8988T (cell line): ENCODE results near the gene GATA5.

Source experiments
- DNase-seq: peaks from one replicate; pipeline ENCODE4 v3.0.0; 2011

The GATA5 gene

DNA sequence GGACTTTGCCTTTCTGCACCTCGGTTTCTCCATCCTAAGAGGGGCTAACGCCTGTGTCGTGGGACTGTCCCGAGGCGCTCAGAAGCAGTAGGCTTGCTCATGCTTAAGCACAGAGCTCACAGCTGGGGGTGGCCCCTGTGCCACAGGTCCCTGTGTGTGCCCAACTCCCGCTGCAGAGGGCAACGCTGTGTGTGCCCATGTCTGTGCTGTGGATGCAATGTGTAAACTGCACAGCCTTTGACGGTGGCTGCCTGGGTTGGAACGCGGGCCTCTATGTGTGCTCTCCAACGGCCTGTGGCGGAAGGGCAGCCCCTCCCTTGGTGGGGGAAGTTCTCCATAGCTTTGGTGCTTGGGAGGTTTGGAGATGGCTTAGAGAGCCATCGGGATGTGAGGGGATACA lies 10.7 kb upstream of the GATA5 start:
- DNase-seq = no peak

DNA sequence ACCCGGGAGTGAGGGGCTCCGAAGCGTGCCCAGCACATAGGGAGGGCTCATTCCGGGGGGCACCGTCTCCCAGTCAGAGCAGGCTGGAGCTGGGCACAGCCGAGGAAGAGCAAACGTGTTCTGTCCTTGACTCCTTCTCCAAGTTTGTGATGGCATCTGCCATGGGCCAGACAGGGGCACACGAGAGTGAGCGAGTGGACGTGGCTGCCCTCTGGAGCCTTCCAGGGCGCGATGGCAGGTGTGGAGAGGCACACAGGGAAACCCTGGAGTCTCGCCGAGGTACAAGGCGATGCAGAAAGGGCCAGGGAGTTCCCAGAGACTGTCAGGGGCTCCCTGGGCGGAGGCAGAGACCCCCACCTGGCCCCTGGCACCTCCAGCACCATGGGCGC lies 9.9 kb upstream of the GATA5 start:
- DNase-seq = no peak

DNA sequence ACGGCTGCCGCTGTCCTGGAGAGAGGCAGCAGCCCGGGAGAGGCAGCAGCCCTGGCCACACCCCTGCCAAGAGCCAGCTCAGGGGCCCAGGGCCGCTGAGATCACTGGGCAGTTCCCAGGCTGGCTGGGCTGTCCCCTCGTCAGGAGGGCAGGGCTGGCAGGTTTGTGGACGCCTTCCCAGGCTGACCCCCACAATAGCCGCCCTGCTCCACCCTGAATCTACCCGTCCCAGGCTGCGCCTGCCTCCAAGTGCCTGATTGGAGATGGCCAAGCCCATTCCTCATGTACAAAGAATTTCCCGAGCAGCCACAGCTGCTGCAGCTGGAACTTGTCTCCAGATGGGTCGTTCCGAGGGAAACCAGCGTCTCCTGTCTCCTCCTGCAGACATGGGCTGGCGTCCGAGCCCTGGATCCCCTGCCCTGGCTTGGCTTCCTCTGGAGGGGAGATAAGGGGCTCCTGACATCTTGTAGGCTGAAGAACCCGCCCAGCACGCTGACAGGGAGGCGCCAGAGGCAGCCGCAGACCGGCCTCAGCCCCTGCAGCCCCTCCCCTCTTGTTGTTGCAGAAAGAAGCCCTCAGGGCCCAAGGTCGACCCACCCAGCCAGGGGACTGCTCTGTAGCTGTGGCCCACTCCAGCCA lies 9.4 kb upstream of the GATA5 start:
- no peak for DNase-seq

DNA sequence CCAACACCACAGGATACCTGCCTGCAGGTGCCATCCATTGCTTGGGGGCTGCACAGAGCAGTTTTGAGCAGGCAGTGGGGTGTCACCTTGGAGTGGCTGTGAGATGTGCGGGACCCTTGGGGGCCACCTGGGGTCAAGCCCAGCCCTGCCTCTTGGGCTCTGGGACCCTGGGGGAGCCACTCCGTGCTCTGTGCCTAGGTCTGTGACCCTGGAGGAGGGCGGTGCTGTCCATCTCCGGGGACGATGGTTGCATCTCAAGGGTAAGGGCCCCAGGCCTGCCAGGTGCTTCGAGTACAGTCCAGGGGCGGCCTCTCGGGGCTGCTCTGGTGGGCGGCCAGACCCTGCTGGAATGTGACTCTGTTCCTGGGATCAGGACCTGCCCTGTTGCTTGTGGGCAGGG lies 8.7 kb upstream of the GATA5 start:
- no peak for DNase-seq

DNA sequence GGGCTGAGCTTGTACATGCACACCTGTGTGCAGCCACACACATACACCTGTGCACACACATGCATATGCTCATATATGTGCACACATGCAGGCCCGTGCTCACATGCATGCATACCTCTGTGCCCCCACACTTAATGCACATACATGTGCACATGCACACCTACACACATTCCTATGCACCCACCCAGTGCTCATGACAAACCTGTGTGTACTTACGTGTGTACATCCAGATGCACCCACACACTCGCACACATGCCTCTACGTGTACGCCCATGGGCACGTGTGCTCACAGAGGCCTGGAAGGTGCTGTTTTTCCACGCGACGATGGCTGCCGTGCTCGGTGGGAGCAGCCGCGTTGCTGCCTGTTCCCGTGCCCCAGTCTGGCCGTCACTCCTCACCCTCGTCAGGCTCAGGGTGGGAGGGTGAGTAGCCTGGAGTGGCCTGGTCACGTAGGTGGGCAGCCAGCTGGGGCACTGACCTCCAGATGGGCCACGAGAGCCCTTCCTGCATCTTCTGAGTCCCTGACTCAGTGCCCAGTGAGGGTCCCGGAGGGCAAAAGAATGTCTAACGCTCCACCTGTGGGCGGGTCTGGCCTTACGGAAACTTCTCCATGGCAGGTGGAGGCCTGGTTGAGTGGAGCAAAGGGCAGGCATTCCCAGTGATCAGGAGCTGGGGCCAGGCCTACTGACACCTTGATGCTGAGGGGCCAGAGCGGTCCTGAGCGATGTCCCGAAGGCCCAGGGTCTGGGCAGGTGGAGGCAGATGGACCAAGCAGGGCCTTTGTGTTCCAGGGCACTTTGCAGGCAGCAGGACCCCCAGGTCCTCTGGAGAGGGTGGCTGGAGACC lies 8.0 kb upstream of the GATA5 start:
- no peak for DNase-seq

DNA sequence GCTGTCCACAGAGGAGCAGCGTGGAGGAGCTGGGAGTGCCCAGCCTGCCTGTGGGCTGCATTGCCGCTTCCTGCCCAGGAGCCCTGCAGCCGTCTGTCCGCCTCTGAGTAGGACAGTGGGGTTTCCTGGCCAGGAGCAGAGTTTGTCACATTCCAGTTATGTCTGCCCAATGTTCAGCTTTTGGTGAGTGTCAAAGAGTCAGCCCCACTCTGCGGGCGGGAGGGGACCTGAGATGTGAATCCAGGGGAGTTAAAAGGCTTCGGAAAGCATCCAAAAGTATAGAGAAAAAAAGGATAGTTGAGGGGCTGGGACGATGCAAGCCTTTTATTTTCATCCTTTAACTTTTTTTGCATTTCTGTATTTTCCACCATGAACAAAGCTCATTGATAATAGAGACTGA lies 7.2 kb upstream of the GATA5 start:
- no peak for DNase-seq

DNA sequence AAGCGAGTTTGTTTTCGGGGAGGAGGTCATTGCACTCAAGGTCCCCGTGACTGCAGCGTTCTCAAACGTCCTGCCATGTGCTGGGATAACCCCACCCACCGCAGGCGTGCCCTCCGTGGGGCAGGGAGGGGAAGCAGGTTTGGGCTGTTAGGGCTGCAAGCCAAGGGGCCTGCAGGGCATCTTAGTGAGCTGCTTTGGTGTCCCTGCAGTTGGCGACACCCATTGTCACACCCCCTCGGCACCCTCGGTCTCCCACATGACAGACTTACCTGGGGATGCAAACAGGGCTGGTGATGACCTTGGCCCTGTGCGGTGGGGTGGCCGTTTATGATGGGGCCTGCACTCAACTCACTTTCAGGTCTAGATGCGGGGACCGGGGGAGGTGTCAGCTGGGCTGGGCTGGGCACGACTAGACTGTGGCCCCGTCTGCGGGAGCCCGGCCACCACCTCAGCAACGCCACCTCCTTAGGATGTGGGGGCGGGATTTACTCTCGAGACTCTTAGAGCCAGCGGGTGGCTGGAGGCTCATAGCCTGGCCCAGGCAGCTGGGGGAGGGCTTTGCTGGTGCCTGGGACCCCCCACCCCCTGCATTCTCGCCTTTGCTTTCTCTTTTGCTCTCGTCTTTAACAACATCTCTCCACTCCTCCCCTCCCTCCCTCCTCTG lies 6.5 kb upstream of the GATA5 start:
- DNase-seq = no peak

DNA sequence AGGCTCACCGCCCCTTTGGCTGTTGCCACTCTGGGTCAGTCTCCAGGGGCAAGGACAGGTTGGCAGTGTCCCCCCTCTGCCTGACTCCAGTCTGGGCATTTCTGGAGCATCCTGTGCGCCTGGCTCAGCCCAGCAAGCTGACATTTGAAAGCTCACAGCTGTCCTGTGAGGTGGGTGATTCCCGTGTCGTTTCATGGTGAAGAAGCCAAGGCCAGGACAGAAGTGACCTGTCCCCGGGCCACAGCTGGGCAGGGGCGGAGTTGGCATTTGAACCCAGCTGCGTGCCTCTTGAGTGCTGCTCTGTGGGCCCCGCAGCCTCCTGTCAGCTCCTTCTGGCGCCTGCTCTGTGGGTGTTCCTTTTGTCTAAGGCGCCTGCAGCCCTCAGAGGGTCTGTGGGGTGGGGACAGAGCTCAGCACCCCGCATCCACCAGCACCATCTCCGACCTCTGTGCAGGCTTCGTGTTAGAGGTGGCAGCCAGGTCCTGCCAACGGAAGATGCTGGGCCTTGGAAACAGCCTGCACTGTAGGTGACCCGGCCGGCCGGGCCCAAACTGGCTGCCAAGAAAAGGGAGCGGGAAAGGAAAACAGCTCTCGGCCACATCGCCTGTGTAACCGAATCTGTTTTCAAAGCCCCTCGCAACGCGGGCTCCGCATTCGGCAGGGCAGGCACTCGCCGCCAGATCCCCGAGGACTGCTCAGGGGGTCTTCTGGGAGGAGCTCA lies 5.8 kb upstream of the GATA5 start:
- DNase-seq = no peak

DNA sequence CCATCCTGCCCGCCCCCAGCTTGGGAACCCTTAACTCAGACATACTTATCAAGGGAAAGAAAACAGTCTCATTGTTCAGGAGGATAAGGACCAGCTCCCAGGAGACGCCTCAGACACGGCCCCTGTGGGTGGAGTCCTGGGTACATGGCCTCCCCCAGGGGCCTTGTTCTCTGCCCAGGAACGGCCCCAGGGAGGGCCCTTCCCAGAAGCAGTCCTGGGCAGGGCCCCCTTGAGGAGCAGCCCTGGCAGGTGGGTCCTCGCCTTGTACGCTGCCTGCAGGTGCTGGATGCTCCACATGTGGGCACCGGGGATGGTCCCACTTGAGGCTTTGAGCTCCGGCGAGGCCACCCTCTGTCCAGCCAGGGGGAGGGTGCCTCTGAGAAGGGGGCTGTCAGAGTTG lies 4.5 kb upstream of the GATA5 start:
- DNase-seq = no peak

DNA sequence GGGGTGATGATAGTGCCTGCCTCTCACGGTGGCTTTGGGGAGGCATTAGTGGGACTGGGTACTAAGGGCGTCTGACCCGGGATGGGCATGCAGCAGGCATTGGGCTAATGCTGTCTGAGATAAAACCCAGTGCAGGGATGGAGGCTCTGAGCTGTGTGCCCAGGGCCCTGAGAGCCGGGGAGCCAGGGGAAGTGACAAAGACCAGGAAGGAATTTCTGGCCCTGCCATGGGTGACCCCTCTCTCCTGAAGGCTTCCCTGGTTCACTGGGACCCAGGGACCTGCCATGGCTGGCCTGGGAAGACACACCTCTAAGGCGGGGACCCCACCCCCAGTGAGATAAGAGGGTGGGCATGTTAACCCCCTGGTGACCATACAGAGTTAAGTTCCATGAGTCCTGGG lies 3.9 kb upstream of the GATA5 start:
- no peak for DNase-seq

DNA sequence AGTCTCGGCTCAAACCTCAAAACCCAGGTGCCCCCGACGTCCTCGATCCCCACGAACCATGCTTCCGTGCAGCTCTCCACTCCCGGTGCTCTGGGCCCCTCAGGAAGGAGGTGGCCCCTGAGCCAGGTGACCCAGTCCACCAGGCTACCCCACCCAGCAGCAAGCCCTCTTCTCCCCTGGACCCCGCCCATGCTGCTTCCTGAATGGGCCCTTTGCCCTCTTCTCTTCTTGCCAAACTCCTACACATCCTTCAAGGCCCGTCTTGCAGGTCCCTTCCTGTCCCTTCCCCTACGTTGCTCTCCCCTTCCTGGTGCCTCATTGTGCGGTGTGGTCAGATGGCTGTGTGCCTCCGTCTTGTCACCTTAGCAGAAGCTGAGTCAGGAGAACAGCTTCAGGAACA lies 3.4 kb upstream of the GATA5 start:
- DNase-seq = no peak

DNA sequence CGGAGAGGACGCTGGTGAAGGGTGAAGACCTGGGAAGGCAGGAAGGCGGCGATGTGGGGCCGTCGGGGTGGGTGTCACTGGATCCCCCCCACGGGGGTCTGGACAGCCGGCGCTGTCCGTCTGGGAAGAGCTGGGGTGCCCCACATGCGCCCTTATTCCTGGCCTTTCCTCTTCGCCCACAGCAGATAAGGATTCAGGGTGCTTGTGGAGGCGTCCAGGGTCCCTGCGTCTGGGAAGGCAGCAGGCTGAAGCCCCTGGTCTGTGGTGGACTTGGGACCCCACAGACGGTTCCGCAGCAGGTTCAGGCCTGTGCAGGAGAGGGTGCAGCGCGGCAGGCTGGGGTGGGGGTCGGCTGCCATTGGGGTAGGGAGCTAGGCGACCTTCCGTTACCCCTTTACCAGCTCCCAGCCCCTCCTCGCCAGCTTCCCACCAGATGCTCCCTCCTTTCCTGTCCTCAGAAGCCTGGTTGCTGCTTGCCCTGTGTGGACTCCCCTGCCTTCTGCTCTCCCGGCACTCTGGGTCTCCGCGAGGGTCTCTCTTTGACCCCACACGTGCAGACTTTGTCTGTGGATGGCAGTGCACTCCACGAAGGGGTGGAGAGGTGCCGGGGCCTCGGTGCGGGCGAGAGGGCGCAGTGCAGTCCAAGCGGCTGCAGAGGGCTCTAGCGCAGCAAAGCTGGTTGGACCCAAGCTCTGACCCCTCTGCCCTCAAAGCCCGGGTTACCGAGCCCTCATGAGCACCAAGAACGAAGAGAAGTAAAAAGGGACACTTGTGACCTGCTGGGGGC lies 2.1 kb upstream of the GATA5 start:
- no peak for DNase-seq

DNA sequence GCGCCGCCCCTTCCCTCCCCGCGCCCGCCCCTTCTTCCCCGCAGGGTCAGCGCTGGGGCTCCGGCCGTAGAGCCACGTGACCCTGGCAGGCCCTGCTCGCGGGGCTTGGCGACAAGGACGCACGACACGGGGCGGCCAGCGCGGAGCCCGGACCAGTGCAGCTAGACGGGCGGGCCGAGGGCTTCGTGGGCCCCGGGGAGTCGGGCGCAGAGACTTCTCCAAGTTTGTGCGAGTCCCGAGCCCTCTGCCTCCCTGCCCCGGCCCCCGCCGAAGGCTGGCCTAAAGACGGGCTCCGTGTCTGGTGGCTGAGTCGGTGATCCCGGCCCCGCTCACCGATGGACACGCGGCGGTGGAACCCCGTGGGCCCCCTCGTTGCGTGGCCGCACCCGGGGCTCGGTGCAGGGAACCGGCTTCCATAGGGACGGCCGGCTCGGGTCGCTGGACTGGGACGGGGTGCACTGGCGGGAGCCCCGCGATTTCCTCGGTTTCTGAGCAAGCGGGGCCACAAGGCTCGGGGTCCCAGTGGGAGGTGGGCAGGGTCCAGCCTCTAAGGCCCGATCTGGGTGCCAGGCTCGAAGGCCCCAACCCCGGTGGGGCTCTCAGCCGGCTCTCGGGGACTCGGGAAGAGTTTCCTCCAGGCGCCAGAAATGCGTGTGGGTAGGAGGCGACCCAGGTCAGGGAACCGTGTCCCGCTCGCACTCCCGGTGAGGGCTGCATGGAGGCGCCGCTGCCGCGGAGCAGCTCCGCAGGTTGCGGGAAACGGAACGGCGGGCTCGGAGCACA lies 452 bp upstream of the GATA5 start:
- DNase-seq = no peak

DNA sequence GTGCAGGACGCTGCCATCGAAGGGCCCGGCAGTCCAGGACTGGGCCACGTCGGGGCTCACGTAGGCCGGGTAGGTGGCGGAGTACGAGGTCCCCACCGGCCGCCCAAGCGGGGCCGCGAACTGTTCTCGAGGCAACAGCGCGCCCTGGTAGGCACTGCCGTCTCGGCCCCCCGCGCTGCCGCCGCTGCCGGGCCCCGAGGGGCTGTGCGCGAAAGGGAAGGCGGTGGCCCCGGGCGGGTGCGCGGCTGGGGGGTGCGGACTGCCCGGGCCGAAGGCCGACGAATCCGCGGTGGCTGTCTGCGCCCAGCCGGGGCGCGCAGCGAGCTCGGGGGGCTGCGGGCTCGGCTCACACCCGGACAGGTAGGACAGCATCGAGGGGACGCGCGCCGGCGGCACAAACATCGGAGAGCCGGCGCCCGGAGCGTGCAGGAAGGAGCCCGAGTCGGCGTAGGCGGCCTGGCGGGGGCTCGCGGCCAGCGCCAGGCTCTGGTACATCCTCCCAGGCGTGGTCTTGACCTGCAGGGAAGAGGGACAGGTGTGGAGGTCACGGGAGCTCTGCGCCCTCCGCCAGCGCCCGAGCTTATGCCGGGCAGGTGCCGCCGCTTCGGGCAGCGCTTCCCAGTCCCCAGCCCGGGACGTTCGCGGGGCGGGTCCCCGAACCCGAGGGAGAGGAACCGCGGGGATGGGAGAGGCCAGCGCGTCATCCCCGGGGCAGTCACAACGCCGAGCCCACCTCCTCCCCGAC lies 596 bp downstream of the GATA5 start:
- no peak for DNase-seq

DNA sequence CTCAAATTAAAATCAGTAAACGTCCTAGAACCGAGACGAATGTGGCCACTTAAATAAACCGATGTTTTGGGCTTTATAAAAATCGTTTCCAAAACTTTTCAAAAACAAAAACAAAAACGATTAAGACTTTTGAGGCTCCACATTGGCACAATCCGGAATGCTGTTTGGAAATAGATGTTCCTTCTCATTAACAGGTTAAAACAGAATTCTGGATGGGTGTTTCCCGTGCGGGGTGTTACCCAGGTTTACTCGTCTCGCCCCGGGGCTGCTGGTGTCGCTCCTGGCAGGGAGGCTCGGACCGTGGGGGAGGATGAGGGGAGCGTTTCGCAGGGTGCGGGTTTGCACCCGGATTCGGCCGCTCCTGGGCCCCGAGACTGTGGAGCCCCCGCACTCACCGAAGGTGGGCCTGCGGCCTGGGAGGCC lies 1.2 kb downstream of the GATA5 start:
- no peak for DNase-seq

DNA sequence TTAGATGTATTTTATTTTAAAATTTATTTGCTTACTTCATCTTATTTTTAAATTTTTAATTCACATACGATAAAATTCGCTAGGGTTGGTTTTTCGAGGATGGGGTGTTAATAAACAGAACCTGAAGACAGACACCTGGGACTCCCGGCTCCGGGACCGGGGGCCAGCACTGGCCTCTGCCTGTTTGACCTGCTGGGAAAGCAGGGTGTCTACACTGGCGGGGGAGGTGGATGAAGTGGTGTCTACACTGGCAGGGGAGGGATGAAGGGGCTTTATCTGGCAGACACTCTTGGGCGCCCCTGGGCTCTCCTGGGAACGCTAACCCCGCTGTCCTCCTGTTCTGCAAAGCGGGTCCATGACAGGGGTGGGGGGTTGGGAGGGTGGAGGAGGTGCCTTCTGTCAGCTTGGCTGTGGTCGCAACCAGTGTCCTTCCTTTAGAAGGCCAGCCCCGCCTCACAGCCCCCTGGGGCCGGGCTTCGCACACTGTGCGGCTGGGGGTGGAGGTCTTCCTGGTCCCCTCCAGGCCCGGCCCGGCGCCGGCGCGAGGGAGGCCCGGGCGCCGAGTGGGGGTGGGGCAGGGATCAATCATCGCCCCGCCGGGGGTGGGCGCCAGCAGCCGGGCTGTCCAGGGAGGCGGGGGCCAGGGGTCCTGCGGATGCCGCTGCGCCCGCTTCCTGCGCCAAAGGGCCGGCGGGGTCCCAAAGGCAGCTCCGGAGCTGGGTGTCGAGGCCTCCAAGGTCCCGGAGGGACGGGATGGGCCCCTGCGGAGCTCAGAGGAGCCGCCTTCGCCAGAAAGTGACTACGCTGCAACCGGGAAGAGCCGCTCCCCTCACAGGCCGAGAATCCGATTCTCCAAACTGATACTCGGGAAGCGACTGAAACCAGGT lies 1.8 kb downstream of the GATA5 start:
- DNase-seq = no peak

DNA sequence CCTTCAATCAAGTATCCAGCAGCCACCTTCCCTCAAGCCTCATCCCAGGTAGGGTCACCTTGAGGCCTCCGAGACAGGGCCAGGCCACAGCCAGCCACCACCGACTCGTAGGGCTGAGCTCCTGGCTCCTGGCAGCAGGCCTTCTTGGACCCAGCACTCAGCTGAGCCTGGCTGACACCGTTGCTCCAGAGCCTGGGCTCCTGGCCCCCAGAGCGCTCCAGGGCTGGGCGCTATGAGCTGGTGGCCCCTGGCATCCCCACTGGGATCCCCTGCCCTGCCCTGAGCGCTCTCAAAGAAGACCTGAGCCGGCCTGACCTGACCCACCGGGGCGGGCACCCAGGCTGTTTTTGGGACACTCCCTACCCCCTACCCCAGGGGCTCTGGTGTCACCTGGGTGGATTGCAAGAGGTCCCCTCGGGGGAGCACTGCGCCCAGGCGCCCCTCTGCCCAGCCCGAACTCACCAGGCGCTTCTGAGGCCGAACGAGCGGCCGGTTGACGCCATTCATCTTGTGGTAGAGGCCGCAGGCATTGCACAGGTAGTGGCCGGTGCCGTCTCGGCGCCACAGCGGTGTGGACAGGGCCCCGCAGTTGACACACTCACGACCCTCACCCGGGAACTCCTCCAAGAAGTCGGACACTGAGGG lies 2.7 kb downstream of the GATA5 start:
- no peak for DNase-seq

DNA sequence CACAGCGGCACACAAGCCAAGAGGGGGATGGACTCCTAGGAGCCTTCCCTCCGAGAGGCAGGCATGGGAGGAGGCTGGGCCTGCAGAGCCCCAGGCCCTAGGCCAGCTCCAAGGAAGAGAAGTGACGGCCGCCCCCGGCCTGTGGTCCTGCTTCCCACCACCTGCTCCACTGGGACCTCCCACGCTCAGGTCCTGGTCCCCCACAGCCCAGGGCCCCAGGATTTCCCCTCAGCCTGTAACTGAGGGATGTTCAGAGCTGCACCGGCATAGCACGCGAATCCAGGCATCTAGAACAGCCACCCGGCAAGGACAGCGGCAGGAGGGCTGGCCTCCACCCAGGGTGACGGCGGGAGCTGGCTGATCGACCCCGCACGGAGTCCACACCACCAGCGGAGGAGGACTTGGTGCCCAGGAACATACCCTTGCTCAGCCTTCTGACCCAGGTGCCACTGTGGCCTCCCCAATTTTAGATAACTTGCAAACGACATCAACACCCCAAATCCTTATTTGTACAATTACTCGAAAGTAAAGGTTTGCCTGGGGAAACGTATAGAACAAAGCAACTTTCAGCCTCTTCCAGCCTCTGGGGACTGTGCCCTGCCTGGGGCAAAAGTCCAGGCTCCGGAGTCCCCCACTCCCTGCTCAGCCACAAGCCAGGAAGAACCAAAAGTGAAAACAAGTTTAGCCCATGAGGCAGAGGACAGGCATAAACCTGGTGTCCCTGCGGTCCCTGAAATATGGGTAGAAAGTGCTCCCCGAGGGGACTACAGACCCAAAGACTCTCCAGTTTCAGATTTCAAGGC lies 3.5 kb downstream of the GATA5 start:
- DNase-seq = no peak

DNA sequence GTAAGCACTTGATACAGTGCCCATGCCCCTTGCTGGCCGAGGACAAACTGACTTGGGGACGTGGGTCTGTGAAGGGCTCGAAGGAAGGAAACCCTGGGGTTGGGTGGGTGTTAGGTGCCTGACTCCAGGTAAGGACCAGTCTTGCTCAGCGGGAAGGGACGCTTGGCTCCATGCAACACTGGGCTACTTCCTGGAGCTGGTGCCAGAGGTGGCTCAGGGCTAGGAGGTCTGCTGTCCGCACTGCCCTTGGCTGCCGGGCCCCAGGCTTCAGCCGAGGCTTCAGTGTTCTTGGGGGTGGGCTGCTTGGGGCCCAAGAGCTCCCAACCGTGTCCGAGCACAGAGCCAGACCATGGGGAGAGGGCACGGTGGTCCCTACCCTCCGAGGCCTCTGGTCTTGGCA lies 5.3 kb downstream of the GATA5 start:
- no peak for DNase-seq
